Activated CD4-positive, alpha-beta T cell treated with anti-CD3 and anti-CD28 coated beads, Interleukin-2, amount 50 U/mL, for 4 hours (primary cell): Measurements from ENCODE around the gene SMIM36.
"Not testable (repeated sequence)": the region's sequence is repeated elsewhere in the genome, so short reads cannot be mapped to it uniquely, and the experiment has no call there.

ENCODE experiments used
- DNase-seq, 2 experiments: peaks; one replicate each; pipeline ENCODE4 v3.0.0-alpha.2; 2020

SMIM36 gene

GRCh38 chr17:55453839-55454557 lies 57.3 kb downstream of the SMIM36 start:
- DNase-seq = no peak

GRCh38 chr17:55452139-55452790 lies 59.0 kb downstream of the SMIM36 start:
- DNase-seq = no peak

GRCh38 chr17:55451758-55452138 lies 59.5 kb downstream of the SMIM36 start:
- DNase-seq = no peak

- no peak for DNase-seq
Observed at GRCh38 chr17:55451203-55451641, 60.0 kb downstream of the SMIM36 start.

- no peak for DNase-seq
Observed at GRCh38 chr17:55450232-55450825, 60.9 kb downstream of the SMIM36 start.

GRCh38 chr17:55448681-55449080 lies 62.6 kb downstream of the SMIM36 start:
- DNase-seq = no peak

- no peak for DNase-seq
Observed at GRCh38 chr17:55446581-55447205, 64.6 kb downstream of the SMIM36 start.

- DNase-seq = not testable (repeated sequence)
Observed at GRCh38 chr17:55446004-55446403, 65.2 kb downstream of the SMIM36 start.

- DNase-seq = no peak
Observed at GRCh38 chr17:55444471-55445441, 66.5 kb downstream of the SMIM36 start.

GRCh38 chr17:55443904-55444303 lies 67.3 kb downstream of the SMIM36 start:
- DNase-seq = no peak

GRCh38 chr17:55442953-55443683 lies 68.1 kb downstream of the SMIM36 start:
- no peak for DNase-seq

- DNase-seq = no peak
Observed at GRCh38 chr17:55442462-55442861, 68.8 kb downstream of the SMIM36 start.

GRCh38 chr17:55441544-55441943 lies 69.7 kb downstream of the SMIM36 start:
- no peak for DNase-seq

- DNase-seq = no peak
Observed at GRCh38 chr17:55440391-55440790, 70.9 kb downstream of the SMIM36 start.

GRCh38 chr17:55437159-55437605 lies 74.1 kb downstream of the SMIM36 start:
- DNase-seq = no peak

GRCh38 chr17:55436224-55437158 lies 74.8 kb downstream of the SMIM36 start:
- DNase-seq = no peak

- DNase-seq = no peak
Observed at GRCh38 chr17:55435408-55435807, 75.8 kb downstream of the SMIM36 start.

GRCh38 chr17:55434721-55435120 lies 76.5 kb downstream of the SMIM36 start:
- DNase-seq = no peak

GRCh38 chr17:55433629-55434422 lies 77.4 kb downstream of the SMIM36 start:
- no peak for DNase-seq
